HepG2 (cell line): ENCODE results near the gene CHRD. TPM values are rescaled to one million over a fixed set of nuclear protein-coding genes. Genes with fewer than 3 reads are reported as not detected.

Source experiments
- ATAC-seq: fragments of 200-7000 bp; cut with Tn5 transposase; 3 replicates; pipeline ENCODE4 v1.9.1; 2020; ENCODE audit warnings: mild to moderate bottlenecking, moderate library complexity
- BruUV-seq: library from RNA; stranded (reverse); fragments of 400-500 nt; replicated peaks from 2 replicates; lab custom pipeline; 2021; lab: Mats Ljungman, UMichigan
- CTCF ChIA-PET: fragments of 300-600 bp; formaldehyde crosslinking; extraction: SDS; loops from one replicate; lab custom pipeline; 2021; ENCODE audit warnings: low total read pairs, inconsistent platforms, low intra/inter-chr PET ratio; lab: Yijun Ruan, JAX
- POLR2A ChIA-PET: fragments of 350-600 bp; sonication (Branson Sonifier 250); formaldehyde crosslinking; loops from one replicate; lab custom pipeline; 2020; ENCODE audit warnings: antibody characterized with exemption, inconsistent platforms; lab: Yijun Ruan, JAX
- DNase-seq: peaks from one replicate; pipeline ENCODE4 v3.0.0-alpha.2; 2015; ENCODE audit warnings: low spot score
- FAIRE-seq: peaks from 3 replicates; lab custom pipeline; 2011; peaks lifted over from hg19 to GRCh38; lab: Jason Lieb, UNC
- H2AFZ ChIP-seq: one replicate; pipeline ENCODE4 v1.6.1; 2011; ENCODE audit warnings: low read length, inconsistent platforms
- H3K27ac ChIP-seq: fragments of 300-600 bp; 3 replicates; pipeline ENCODE4 v1.8.0; 2011; ENCODE audit warnings: mixed run types, mild to moderate bottlenecking, mixed read lengths, low read length, inconsistent platforms; ENCODE audit not compliant: insufficient read depth; ENCODE audit errors: extremely low read length
- H3K27me3 ChIP-seq, 2 experiments: fragments of 200-600 bp in 1 of 2; 2 replicates in 1 of 2; 3 replicates in 1 of 2; pipeline versions ENCODE4 v1.6.0 to v1.8.0; 2011; ENCODE audit warnings: low read length in 2 of 2, mild to moderate bottlenecking in 2 of 2, moderate library complexity in 2 of 2, inconsistent platforms in 1 of 2; ENCODE audit not compliant: insufficient read depth in 2 of 2, control insufficient read depth in 1 of 2
- H3K36me3 ChIP-seq, 2 experiments: fragments of 200-600 bp in 1 of 2; replicated peaks in 1 of 2; 2 replicates in 1 of 2; 3 replicates in 1 of 2; pipeline versions ENCODE4 v1.5.1 to v1.8.0; 2011; ENCODE audit warnings: low read length in 2 of 2, inconsistent platforms in 1 of 2; ENCODE audit not compliant: insufficient read depth in 2 of 2, control insufficient read depth in 1 of 2
- H3K4me1 ChIP-seq: 2 replicates; pipeline ENCODE4 v1.5.1; 2012; ENCODE audit warnings: low read length, inconsistent platforms; ENCODE audit not compliant: insufficient read depth
- H3K4me2 ChIP-seq: 2 replicates; pipeline ENCODE4 v1.6.0; 2011; ENCODE audit warnings: low read depth, low read length, inconsistent platforms
- H3K4me3 ChIP-seq, 3 experiments: fragments of 200-600 bp in 1 of 3; sonication (generic), shearing (Covaris generic) in 1 of 3; replicated peaks in 1 of 3; 2 replicates each; pipeline ENCODE4 v1.5.1; 2011 to 2016; ENCODE audit warnings: low read length in 3 of 3, inconsistent platforms in 2 of 3, low read depth in 2 of 3, mild to moderate bottlenecking in 2 of 3, control low read depth in 1 of 3, mixed read lengths in 1 of 3; ENCODE audit not compliant: insufficient read depth in 1 of 3
- H3K79me2 ChIP-seq: one replicate; pipeline ENCODE4 v1.6.1; 2011; ENCODE audit warnings: low read length, inconsistent platforms; ENCODE audit not compliant: insufficient read depth
- H3K9ac ChIP-seq: 2 replicates; pipeline ENCODE4 v1.6.0; 2011; ENCODE audit warnings: mild to moderate bottlenecking, low read depth, low read length, inconsistent platforms; ENCODE audit not compliant: insufficient read depth
- H3K9me3 ChIP-seq: 2 replicates; pipeline ENCODE4 v1.5.1; 2012; ENCODE audit warnings: mild to moderate bottlenecking, low read length
- H4K20me1 ChIP-seq: 2 replicates; pipeline ENCODE4 v1.6.0; 2011; ENCODE audit warnings: inconsistent platforms, mild to moderate bottlenecking, low read length, moderate library complexity; ENCODE audit not compliant: insufficient read depth
- AGO1 ChIP-seq: fragments of 200-400 bp; formaldehyde crosslinking; IDR thresholded peaks from 2 replicates; pipeline ENCODE4 v1.6.1; 2017; ENCODE audit warnings: mild to moderate bottlenecking, low read depth, low read length, moderate library complexity; ENCODE audit not compliant: poor library complexity, severe bottlenecking
- ARNT2 ChIP-seq: sonication (generic); formaldehyde crosslinking; IDR thresholded peaks from 2 replicates; pipeline ENCODE4 v1.8.0; 2022; ENCODE audit warnings: mild to moderate bottlenecking, low read depth, missing genetic modification reagents, moderate library complexity
- CREB1 ChIP-seq, 2 experiments: fragments of 450-650 bp in 1 of 2; IDR thresholded peaks; 2 replicates each; pipeline ENCODE4 v1.6.1; 2016 to 2017; ENCODE audit warnings: control low read depth in 1 of 2, mild to moderate bottlenecking in 1 of 2, missing compliant biosample characterization in 1 of 2, missing genetic modification characterization in 1 of 2
- FOXA3 ChIP-seq: IDR thresholded peaks from 2 replicates; pipeline ENCODE4 v1.6.1; 2016; ENCODE audit warnings: missing genetic modification reagents, missing compliant biosample characterization
- MED13 ChIP-seq: sonication (generic); formaldehyde crosslinking; IDR thresholded peaks from 2 replicates; pipeline ENCODE4 v1.5.0; 2020; ENCODE audit warnings: missing genetic modification reagents
- PBX2 ChIP-seq: IDR thresholded peaks from 2 replicates; pipeline ENCODE4 v1.6.1; 2016; ENCODE audit warnings: control low read depth
- RAD51 ChIP-seq: fragments of 450-650 bp; IDR thresholded peaks from 2 replicates; pipeline ENCODE4 v1.6.1; 2016; ENCODE audit warnings: borderline replicate concordance
- SOX5 ChIP-seq: IDR thresholded peaks from 2 replicates; pipeline ENCODE4 v1.6.1; 2016; ENCODE audit warnings: borderline replicate concordance
- SOX6 ChIP-seq, 2 experiments: fragments of 450-650 bp in 1 of 2; sonication (generic) in 1 of 2; formaldehyde crosslinking in 1 of 2; IDR thresholded peaks; 2 replicates each; pipeline versions ENCODE4 v1.4.0 to v1.6.1; 2017 to 2020; ENCODE audit warnings: antibody characterized with exemption in 1 of 2, mild to moderate bottlenecking in 1 of 2, missing genetic modification reagents in 1 of 2
- ZNF121 ChIP-seq: sonication (generic); formaldehyde crosslinking; IDR thresholded peaks from 2 replicates; pipeline ENCODE4 v1.5.0; 2020; ENCODE audit warnings: mild to moderate bottlenecking, missing genetic modification reagents
- ZNF24 ChIP-seq: fragments of 450-650 bp; IDR thresholded peaks from 2 replicates; pipeline ENCODE4 v1.6.1; 2017; ENCODE audit warnings: antibody characterized with exemption, mild to moderate bottlenecking
- ZNF30 ChIP-seq: sonication (generic); formaldehyde crosslinking; IDR thresholded peaks from 2 replicates; pipeline ENCODE4 v1.5.0; 2020; ENCODE audit warnings: mild to moderate bottlenecking, missing genetic modification reagents
- ZNF557 ChIP-seq: sonication (generic); formaldehyde crosslinking; IDR thresholded peaks from 2 replicates; pipeline ENCODE4 v1.4.0; 2020; ENCODE audit warnings: missing genetic modification reagents
- WGBS: methylation state at CpG from one replicate; pipeline ENCODE4 v1.1.6; 2017; ENCODE audit warnings: low lambda C conversion rate; 5-methylcytosine and 5-hydroxymethylcytosine counted together
- in situ Hi-C: cut with HindIII; loops from 2 replicates; pipeline ENCODE4 v1.10.0; 2017; ENCODE audit warnings: low pct_unique_long_range_greater_than_20kb; ENCODE audit not compliant: extremely low pct_ligation_motif_present
- intact Hi-C: fragments of 100-400 bp; cut with micrococcal nuclease; formaldehyde crosslinking; loops from one replicate; pipeline ENCODE4 v1.10.0; 2022; ENCODE audit not compliant: unreplicated experiment
- polyA plus RNA-seq, 8 experiments: library from polyadenylated mRNA; depleted of rRNA in 3 of 8; stranded (reverse) in 7 of 8; unstranded in 1 of 8; fragments of >200 nt; fragmentation: Illumina TruSeq in 4 of 8; extraction: Trizol in 4 of 8; gene quantifications; 2 replicates each; pipeline versions ENCODE4 v1.2.1 to v1.2.3, GENCODE V29; 2011 to 2016; ENCODE audit warnings: low read depth in 4 of 8, missing spikeins in 1 of 8, mixed read lengths in 1 of 8; ENCODE audit not compliant: insufficient read depth in 1 of 8
- total RNA-seq, 5 experiments: library from RNA; depleted of rRNA; stranded (reverse); fragments of >200 nt; fragmentation: Illumina TruSeq; extraction: Trizol; gene quantifications; 2 replicates each; pipeline ENCODE4 v1.2.3, GENCODE V29; 2016; ENCODE audit warnings: low read depth in 1 of 5
- TF ChIP-seq, protein P1 (sequence below): sonication (generic); formaldehyde crosslinking; IDR thresholded peaks from 2 replicates; pipeline ENCODE4 v1.8.0; 2022; ENCODE audit warnings: mild to moderate bottlenecking, missing genetic modification reagents, moderate library complexity

CHRD gene
- total and polyA plus RNA-seq, 2 of the 13 experiments (the other 11 are each of a cell fraction or from before 2014, with no cell fraction given), result 22.2 to 35.2 TPM

DNA sequence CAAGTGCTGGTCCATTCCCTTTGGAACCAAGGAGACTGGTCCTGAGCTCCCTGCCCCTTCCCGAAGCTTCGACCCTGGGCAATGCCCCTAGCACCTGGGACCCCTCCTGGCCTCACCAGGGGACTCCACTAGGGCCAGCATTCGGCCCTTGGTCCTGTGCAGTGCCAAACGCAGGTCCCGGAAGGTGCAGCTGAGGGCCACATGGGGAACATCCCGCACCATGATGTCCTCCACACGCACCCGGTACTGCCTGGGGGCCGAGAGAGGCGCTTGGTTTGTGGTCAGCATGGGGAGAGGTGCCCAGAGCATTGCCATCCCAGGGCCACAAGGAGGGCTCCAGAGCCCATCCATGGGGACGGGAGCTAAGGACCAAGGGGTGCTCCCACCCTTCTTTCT is 26.3 kb upstream of the CHRD start:
- no TSS peak for BruUV-seq
- Histone ChIP-seq H3K27ac (no peak overlapping the region), H3K4me1 (peaks cover 23% of the 10 kb centered on the region), H3K79me2 (no peaks in the 10 kb centered on the region), H3K4me3 (no peak overlapping the region), H3K27me3 (no peaks in the 10 kb centered on the region), H4K20me1 (no peaks in the 10 kb centered on the region), H3K9ac (no peak overlapping the region)
- intact Hi-C loops (no loop called here), in situ Hi-C loops (loop anchor here (5.0 kb wide), 1 partner anchor 189 kb away; no protein-coding TSS in a partner anchor)
- FAIRE-seq (no peak), DNase-seq (no peak), ATAC-seq (no peak)
- WGBS, result no CpG with 5 or more reads among the region's 11 CpGs
- ChIA-PET POLR2A (interaction anchor here (1.3 kb wide), 1 partner anchor 9 kb away, joined by 5 read pairs; no protein-coding TSS in a partner anchor), CTCF (interaction anchor here (1.6 to 2.1 kb wide), 2 partner anchors 18 to 190 kb away, joined by 5 to 7 read pairs; no protein-coding TSS in a partner anchor)
- TF ChIP-seq SOX6 (IDR thresholded peaks at IDR 0.05) (no peak), SOX6 (CRISPR knock-in tag; IDR thresholded peaks at IDR 0.05) (no peak), FOXA3 (CRISPR knock-in tag) (no peak), ZNF121 (CRISPR knock-in tag) (no peak), MED13 (no peak), RAD51 (no peak), ZNF24 (no peak), ZNF557 (CRISPR knock-in tag) (no peak), AGO1 (no peak), CREB1 (IDR thresholded peaks at IDR 0.05) (no peak), CREB1 (CRISPR knock-in tag; IDR thresholded peaks at IDR 0.05) (no peak), SOX5 (CRISPR knock-in tag) (no peak), PBX2 (no peak), ZNF30 (CRISPR knock-in tag) (no peak), ARNT2 (CRISPR knock-in tag) (no peak)
- TF ChIP-seq, protein P1, sequence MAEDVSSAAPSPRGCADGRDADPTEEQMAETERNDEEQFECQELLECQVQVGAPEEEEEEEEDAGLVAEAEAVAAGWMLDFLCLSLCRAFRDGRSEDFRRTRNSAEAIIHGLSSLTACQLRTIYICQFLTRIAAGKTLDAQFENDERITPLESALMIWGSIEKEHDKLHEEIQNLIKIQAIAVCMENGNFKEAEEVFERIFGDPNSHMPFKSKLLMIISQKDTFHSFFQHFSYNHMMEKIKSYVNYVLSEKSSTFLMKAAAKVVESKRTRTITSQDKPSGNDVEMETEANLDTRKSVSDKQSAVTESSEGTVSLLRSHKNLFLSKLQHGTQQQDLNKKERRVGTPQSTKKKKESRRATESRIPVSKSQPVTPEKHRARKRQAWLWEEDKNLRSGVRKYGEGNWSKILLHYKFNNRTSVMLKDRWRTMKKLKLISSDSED (CRISPR knock-in tag), result no peak
- TF ChIP-seq, all 625 proteins: peak for 0
- Histone ChIP-seq H3K36me3 (peaks cover 15 to 58% of the 10 kb centered on the region in 2 experiments; a peak in 4 of 5 replicates), H3K9me3 (no peaks in the 10 kb centered on the region), H2AFZ (no peak overlapping the region), H3K4me2 (no peak overlapping the region)
